ENCODE measurements around the gene UROC1. TPM values are rescaled to one million over a fixed set of nuclear protein-coding genes. Genes with fewer than 3 reads are reported as not detected.

UROC1 gene
- total RNA-seq, 3 donors from 2014 or later, result not detected

DNA sequence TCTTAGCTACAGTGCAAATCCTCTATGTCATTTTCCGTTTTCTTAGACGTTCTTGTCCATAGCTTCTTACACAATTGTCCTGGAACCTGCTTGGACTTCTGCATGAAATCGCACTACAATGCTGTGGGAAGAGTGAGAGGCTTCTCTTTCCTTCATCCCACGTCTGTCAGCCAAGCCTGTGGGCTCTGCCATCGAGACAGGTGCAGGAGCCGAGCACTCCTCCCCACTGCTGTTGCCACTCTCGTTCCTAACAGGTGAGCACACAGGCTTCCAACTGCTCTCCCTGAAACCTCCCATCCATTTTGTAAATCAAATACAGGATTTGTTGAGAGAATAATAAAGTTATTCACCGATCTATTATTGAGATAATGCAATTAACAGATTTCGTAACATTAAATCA lies 65.4 kb downstream of the UROC1 start:
- no peaks in the 10 kb centered on the region for H3K9me3 ChIP-seq
- H3K27me3 ChIP-seq, result no peaks in the 10 kb centered on the region
- peaks cover 10% of the 10 kb centered on the region for H3K36me3 ChIP-seq
- no peak for DNase-seq (ENCODE audit: low spot score in 2 of 2)
- intact Hi-C loops (cut with DNase I; ENCODE audit: low total_unique reads), result loop anchor here (2.0 kb wide), 1 partner anchor 61 kb away; no protein-coding TSS in a partner anchor
- TF ChIP-seq POLR2AphosphoS5 (IDR thresholded peaks at IDR 0.05) (no peak), POLR2A (IDR thresholded peaks at IDR 0.05) (no peak)
- TF ChIP-seq, protein P1, sequence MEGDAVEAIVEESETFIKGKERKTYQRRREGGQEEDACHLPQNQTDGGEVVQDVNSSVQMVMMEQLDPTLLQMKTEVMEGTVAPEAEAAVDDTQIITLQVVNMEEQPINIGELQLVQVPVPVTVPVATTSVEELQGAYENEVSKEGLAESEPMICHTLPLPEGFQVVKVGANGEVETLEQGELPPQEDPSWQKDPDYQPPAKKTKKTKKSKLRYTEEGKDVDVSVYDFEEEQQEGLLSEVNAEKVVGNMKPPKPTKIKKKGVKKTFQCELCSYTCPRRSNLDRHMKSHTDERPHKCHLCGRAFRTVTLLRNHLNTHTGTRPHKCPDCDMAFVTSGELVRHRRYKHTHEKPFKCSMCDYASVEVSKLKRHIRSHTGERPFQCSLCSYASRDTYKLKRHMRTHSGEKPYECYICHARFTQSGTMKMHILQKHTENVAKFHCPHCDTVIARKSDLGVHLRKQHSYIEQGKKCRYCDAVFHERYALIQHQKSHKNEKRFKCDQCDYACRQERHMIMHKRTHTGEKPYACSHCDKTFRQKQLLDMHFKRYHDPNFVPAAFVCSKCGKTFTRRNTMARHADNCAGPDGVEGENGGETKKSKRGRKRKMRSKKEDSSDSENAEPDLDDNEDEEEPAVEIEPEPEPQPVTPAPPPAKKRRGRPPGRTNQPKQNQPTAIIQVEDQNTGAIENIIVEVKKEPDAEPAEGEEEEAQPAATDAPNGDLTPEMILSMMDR (IDR thresholded peaks at IDR 0.05), result no peak
- H3K27ac ChIP-seq, result no peak overlapping the region
- no peak overlapping the region for H3K4me3 ChIP-seq
- H3K4me1 ChIP-seq, result no peaks in the 10 kb centered on the region

DNA sequence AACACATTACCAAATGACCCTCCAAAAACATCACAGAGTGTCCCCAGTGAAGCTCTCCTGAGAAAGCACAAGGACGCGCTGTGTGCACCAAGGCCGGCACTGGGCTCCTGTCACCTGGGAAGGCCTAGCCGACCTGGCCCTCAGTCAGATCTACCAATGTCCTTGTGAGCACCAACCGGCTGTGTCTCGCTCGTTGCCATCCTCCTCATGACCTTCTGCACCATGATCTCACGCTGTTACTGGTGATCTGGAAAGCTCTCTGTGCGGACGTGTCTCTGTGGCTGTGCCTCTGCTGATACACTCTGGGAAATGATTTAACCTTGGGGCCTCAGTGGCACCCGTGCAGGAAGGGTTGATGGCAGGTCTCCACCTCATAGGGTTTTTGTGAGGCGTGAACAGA lies 66.1 kb downstream of the UROC1 start:
- TF ChIP-seq POLR2AphosphoS5 (IDR thresholded peaks at IDR 0.05), result no peak
- TF ChIP-seq, protein P1 (IDR thresholded peaks at IDR 0.05), result no peak
- TF ChIP-seq POLR2A (IDR thresholded peaks at IDR 0.05), result no peak

DNA sequence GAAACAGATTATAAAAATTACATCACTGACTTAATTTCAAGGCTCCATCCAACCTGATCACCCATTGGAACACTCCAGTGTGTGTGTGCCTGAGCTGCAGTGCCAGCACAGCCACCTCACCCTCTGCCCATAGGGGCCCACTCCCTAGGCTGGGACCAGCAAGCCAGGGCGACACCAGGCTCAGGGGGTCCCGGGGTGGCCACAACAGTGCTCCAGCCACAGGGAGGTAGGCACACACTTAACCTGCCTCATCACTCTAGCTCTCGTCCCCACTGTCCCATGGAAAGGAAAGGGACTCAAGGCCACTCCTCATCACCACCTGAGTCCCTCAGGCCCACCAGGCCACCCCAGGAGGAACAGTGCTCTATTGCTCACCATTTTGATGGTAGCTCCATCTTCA lies 66.8 kb downstream of the UROC1 start:
- intact Hi-C loops (cut with DNase I; ENCODE audit: low total_unique reads), result no loop called here
- no peak overlapping the region for H3K4me3 ChIP-seq
- no peaks in the 10 kb centered on the region for H3K27me3 ChIP-seq
- no peaks in the 10 kb centered on the region for H3K9me3 ChIP-seq
- H3K4me1 ChIP-seq, result no peaks in the 10 kb centered on the region
- TF ChIP-seq, protein P1 (IDR thresholded peaks at IDR 0.05), result no peak
- TF ChIP-seq POLR2AphosphoS5 (IDR thresholded peaks at IDR 0.05), result no peak
- no peak for TF ChIP-seq POLR2A (IDR thresholded peaks at IDR 0.05)
- no peak for DNase-seq (ENCODE audit: low spot score in 2 of 2)
- no peak overlapping the region for H3K27ac ChIP-seq
- peaks cover 10% of the 10 kb centered on the region for H3K36me3 ChIP-seq

More for the DNA sequence above, 66.1 kb downstream of the UROC1 start:
- Histone ChIP-seq H3K4me3 (no peak overlapping the region), H3K27ac (no peak overlapping the region), H3K9me3 (no peaks in the 10 kb centered on the region), H3K4me1 (no peaks in the 10 kb centered on the region), H3K36me3 (peaks cover 10% of the 10 kb centered on the region), H3K27me3 (no peaks in the 10 kb centered on the region)
- intact Hi-C loops (cut with DNase I; ENCODE audit: low total_unique reads), result no loop called here
- DNase-seq (ENCODE audit: low spot score in 2 of 2), result no peak

DNA sequence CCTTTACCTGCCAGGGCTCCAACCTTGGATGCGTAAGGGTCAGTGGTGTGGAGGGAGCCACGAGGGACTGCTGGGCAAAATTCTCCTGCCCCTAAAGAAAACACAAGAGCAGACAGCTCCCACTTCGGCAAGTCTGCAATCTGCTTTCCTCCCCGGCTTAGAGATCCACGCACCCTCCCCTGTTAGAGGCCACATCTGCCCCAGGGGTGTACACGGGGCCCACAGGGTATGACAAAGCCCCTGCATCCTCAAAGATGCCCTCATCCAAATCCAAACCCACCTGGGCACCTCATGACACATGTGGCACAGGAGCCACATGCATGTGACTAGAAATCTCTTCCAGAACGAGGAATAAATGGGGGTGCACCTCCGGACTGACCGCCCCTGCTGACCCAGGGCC lies 67.4 kb downstream of the UROC1 start:
- Histone ChIP-seq H3K4me1 (no peaks in the 10 kb centered on the region), H3K36me3 (peaks cover 10% of the 10 kb centered on the region), H3K9me3 (no peaks in the 10 kb centered on the region), H3K27me3 (no peaks in the 10 kb centered on the region), H3K27ac (no peak overlapping the region), H3K4me3 (no peak overlapping the region)
- no peak for DNase-seq (ENCODE audit: low spot score in 2 of 2)
- TF ChIP-seq, protein P1 (IDR thresholded peaks at IDR 0.05), result no peak
- TF ChIP-seq POLR2A (IDR thresholded peaks at IDR 0.05) (no peak), POLR2AphosphoS5 (IDR thresholded peaks at IDR 0.05) (no peak)
- intact Hi-C loops (cut with DNase I; ENCODE audit: low total_unique reads), result no loop called here

DNA sequence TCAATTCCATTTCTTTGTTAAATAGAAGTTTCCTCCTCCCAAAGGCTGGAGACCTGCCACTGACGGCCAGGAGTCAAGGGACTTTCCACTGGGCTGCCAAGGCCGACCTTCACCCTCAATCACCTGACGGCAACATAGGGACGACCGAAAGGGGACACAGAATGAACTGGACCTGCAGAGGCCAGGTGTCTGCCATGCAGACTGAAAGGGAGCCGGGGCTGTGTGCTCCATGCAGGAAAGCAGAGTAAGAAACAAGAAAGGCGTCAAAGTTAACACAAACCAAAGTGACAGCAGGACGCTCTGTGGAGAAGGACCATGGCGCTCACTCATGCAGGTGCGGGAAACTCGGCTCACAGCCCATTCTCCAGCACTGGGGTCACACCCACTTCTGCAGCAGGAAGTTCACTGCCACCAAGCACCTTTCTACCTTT lies 67.9 kb downstream of the UROC1 start:
- Histone ChIP-seq H3K27me3 (no peaks in the 10 kb centered on the region), H3K4me1 (no peaks in the 10 kb centered on the region), H3K4me3 (no peak overlapping the region), H3K9me3 (no peaks in the 10 kb centered on the region), H3K36me3 (peaks cover 10% of the 10 kb centered on the region), H3K27ac (no peak overlapping the region)
- no peak for TF ChIP-seq POLR2AphosphoS5 (IDR thresholded peaks at IDR 0.05)
- TF ChIP-seq, protein P1 (IDR thresholded peaks at IDR 0.05), result no peak
- no peak for TF ChIP-seq POLR2A (IDR thresholded peaks at IDR 0.05)
- no peak for DNase-seq (ENCODE audit: low spot score in 2 of 2)
- intact Hi-C loops (cut with DNase I; ENCODE audit: low total_unique reads), result no loop called here

Measured in breast epithelium (tissue), 4 donors.